ENCODE measurements around the gene EPB42. TPM values are rescaled to one million over a fixed set of nuclear protein-coding genes. Genes with fewer than 3 reads are reported as not detected.

Gene EPB42
- total RNA-seq: not detected in 2 replicates

GRCh38 chr15:43220991-43221403, at the start of gene EPB42:
Gene EPB42, minus strand, starts transcription at chr15:43221018. Its CDS starts 193 bp downstream, at chr15:43220825.
- Histone ChIP-seq H3K36me3 (ENCODE audit: control insufficient read depth, insufficient read depth, low read length) (no peaks in the 10 kb centered on the region), H3K27me3 (ENCODE audit: control insufficient read depth, insufficient read depth, low read length) (peaks cover 2% of the 10 kb centered on the region), H3K4me3 (ENCODE audit: low read depth, low read length) (no peak within 1 kb of the TSS)
- TF ChIP-seq, protein P1, sequence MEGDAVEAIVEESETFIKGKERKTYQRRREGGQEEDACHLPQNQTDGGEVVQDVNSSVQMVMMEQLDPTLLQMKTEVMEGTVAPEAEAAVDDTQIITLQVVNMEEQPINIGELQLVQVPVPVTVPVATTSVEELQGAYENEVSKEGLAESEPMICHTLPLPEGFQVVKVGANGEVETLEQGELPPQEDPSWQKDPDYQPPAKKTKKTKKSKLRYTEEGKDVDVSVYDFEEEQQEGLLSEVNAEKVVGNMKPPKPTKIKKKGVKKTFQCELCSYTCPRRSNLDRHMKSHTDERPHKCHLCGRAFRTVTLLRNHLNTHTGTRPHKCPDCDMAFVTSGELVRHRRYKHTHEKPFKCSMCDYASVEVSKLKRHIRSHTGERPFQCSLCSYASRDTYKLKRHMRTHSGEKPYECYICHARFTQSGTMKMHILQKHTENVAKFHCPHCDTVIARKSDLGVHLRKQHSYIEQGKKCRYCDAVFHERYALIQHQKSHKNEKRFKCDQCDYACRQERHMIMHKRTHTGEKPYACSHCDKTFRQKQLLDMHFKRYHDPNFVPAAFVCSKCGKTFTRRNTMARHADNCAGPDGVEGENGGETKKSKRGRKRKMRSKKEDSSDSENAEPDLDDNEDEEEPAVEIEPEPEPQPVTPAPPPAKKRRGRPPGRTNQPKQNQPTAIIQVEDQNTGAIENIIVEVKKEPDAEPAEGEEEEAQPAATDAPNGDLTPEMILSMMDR (IDR thresholded peaks at IDR 0.05; ENCODE audit: insufficient read depth, low read length, poor library complexity, severe bottlenecking): no peak
- no peak for DNase-seq (ENCODE audit: low read depth)

DNA sequence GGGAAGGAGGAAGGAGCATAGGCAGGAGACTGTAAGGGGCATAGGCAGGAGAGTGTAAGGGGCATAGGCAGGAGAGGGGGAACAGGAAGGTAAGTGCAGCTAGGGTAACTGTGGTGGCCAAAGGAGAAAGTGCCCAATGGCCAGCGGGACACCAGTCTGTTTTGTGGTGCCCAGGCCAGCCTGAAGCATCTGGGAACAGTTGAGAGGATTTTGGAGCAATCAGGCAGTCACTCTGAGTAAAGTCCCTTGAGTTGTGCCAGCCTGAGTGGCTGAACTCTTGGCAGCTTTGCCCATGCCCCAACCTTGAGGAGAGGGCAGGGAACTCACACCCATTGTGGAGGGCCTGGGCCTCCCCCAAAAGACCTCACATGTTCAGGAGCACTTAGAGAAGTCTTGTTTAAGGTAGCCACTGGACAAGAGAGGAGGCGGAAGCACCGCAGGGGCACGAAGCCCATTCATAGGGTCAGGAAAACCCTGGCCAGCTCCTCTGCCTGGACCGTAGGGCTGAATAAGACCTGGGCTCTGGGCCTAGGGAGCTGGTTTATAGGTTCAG, 49.4 kb upstream of the EPB42 start:
- Histone ChIP-seq H3K4me3 (ENCODE audit: low read depth, low read length) (no peak overlapping the region), H3K36me3 (ENCODE audit: control insufficient read depth, insufficient read depth, low read length) (no peaks in the 10 kb centered on the region), H3K27me3 (ENCODE audit: control insufficient read depth, insufficient read depth, low read length) (peaks cover 16% of the 10 kb centered on the region)
- DNase-seq (ENCODE audit: low read depth): no peak
- TF ChIP-seq, protein P1 (IDR thresholded peaks at IDR 0.05; ENCODE audit: insufficient read depth, low read length, poor library complexity, severe bottlenecking): no peak

- no peaks in the 10 kb centered on the region for H3K36me3 ChIP-seq (ENCODE audit: control insufficient read depth, insufficient read depth, low read length)
- TF ChIP-seq, protein P1 (IDR thresholded peaks at IDR 0.05; ENCODE audit: insufficient read depth, low read length, poor library complexity, severe bottlenecking): peak; percentile 39
- H3K4me3 ChIP-seq (ENCODE audit: low read depth, low read length): no peak overlapping the region
- H3K27me3 ChIP-seq (ENCODE audit: control insufficient read depth, insufficient read depth, low read length): peaks cover 14% of the 10 kb centered on the region
- no peak for DNase-seq (ENCODE audit: low read depth)
Measured at GRCh38 chr15:43268111-43269105, 47.6 kb upstream of the EPB42 start.

- TF ChIP-seq, protein P1 (IDR thresholded peaks at IDR 0.05; ENCODE audit: insufficient read depth, low read length, poor library complexity, severe bottlenecking): no peak
- no peak overlapping the region for H3K4me3 ChIP-seq (ENCODE audit: low read depth, low read length)
- no peak for DNase-seq (ENCODE audit: low read depth)
- no peaks in the 10 kb centered on the region for H3K36me3 ChIP-seq (ENCODE audit: control insufficient read depth, insufficient read depth, low read length)
- peaks cover 14% of the 10 kb centered on the region for H3K27me3 ChIP-seq (ENCODE audit: control insufficient read depth, insufficient read depth, low read length)
Measured at GRCh38 chr15:43267439-43267838, 46.6 kb upstream of the EPB42 start.

DNA sequence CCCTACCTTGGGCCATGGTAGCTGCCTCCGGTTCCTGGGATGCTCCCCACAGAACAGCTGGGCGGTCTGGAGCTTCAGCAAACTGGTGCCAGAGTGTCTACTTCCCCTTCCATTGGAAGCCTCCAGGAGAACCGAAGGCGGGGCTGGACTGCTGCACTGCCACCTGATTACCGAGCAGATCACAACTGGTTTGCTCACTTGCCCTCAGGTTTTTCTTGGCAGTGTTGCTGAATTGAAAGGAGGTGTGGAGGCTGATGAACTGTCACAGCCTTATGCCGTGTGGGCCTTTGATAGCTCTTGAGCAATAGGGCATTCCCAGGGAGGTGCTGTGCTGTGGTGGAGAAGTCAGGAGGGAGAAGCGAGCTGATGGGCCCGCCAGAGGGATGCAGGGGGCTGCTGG, 46.0 kb upstream of the EPB42 start, which contains the start of gene TGM5:
TSS of gene TGM5 (minus strand) at position 95 of the 400 bp plus-strand sequence. CDS start at position 16, 79 bp downstream.
- Histone ChIP-seq H3K27me3 (ENCODE audit: control insufficient read depth, insufficient read depth, low read length) (peaks cover 14% of the 10 kb centered on the region), H3K36me3 (ENCODE audit: control insufficient read depth, insufficient read depth, low read length) (no peaks in the 10 kb centered on the region), H3K4me3 (ENCODE audit: low read depth, low read length) (no peak within 1 kb of the TSS)
- DNase-seq (ENCODE audit: low read depth): no peak
- TF ChIP-seq, protein P1 (IDR thresholded peaks at IDR 0.05; ENCODE audit: insufficient read depth, low read length, poor library complexity, severe bottlenecking): no peak
